Measurements from ENCODE around the gene RAB28. TPM values are rescaled to one million over a fixed set of nuclear protein-coding genes. Genes with fewer than 3 reads are reported as not detected.
A peak's percentile ranks its signal among the peaks of the same experiment; 100 is the strongest.
"Not testable (repeated sequence)": the region's sequence is repeated elsewhere in the genome, so short reads cannot be mapped to it uniquely, and the experiment has no call there.

RAB28 gene
- total RNA-seq, 1 donor from 2014 or later, result 11.9 TPM

GRCh38 chr4:13413729-13414437 lies 70.3 kb downstream of the RAB28 start:
- H3K4me3 Mint-ChIP-seq (ENCODE audit: unreplicated experiment), result no peak overlapping the region
- peaks cover 10% of the 10 kb centered on the region for H4K20me1 ChIP-seq (ENCODE audit: insufficient read depth, low read length)
- H3K9me3 ChIP-seq (ENCODE audit: insufficient read depth, low read depth, low read length), result no peaks in the 10 kb centered on the region
- no peak for TF ChIP-seq CTCF (IDR thresholded peaks at IDR 0.05; ENCODE audit: insufficient read depth, low read depth, low read length)
- no peak for TF ChIP-seq EZH2 (IDR thresholded peaks at IDR 0.05; ENCODE audit: insufficient read depth, low read length)
- FAIRE-seq (peak; percentile 29), DNase-seq (ENCODE audit: low read depth) (peak; percentile 25)
- no peak overlapping the region for H3K27ac Mint-ChIP-seq (ENCODE audit: unreplicated experiment)
- H3K27ac ChIP-seq (ENCODE audit: low read depth, low read length), result no peak overlapping the region
- H3K4me3 ChIP-seq (ENCODE audit: insufficient read depth, low read depth, low read length), result no peak overlapping the region
- peaks cover 7% of the 10 kb centered on the region for H3K4me1 Mint-ChIP-seq (ENCODE audit: low read depth, unreplicated experiment)
- H3K9ac ChIP-seq (ENCODE audit: low read length), result no peak overlapping the region
- peaks cover 10% of the 10 kb centered on the region for H3K36me3 Mint-ChIP-seq (ENCODE audit: low read depth, unreplicated experiment)
- peaks cover 6% of the 10 kb centered on the region for H3K79me2 ChIP-seq (ENCODE audit: insufficient read depth, low read length)
- H3K4me2 ChIP-seq (ENCODE audit: low read length), result no peak overlapping the region
- no peaks in the 10 kb centered on the region for H3K4me1 ChIP-seq (ENCODE audit: insufficient read depth, low read length)
- H3K27me3 Mint-ChIP-seq (ENCODE audit: low read depth, unreplicated experiment), result no peaks in the 10 kb centered on the region
- peaks cover 3% of the 10 kb centered on the region for H3K9me3 Mint-ChIP-seq (ENCODE audit: unreplicated experiment)
- H3K27me3 ChIP-seq (ENCODE audit: insufficient read depth, low read length), result no peaks in the 10 kb centered on the region
- no peak overlapping the region for H2AFZ ChIP-seq (ENCODE audit: low read depth, low read length)
- no peaks in the 10 kb centered on the region for H3K36me3 ChIP-seq (ENCODE audit: insufficient read depth, low read length)

- FAIRE-seq, result no peak
- Histone ChIP-seq H3K36me3 (ENCODE audit: insufficient read depth, low read length) (no peaks in the 10 kb centered on the region), H3K4me3 (ENCODE audit: insufficient read depth, low read depth, low read length) (no peak overlapping the region), H2AFZ (ENCODE audit: low read depth, low read length) (no peak overlapping the region), H3K4me2 (ENCODE audit: low read length) (no peak overlapping the region), H3K27me3 (ENCODE audit: insufficient read depth, low read length) (no peaks in the 10 kb centered on the region), H3K9ac (ENCODE audit: low read length) (no peak overlapping the region), H3K4me1 (ENCODE audit: insufficient read depth, low read length) (no peaks in the 10 kb centered on the region), H3K27ac (ENCODE audit: low read depth, low read length) (no peak overlapping the region), H3K9me3 (ENCODE audit: insufficient read depth, low read depth, low read length) (no peaks in the 10 kb centered on the region), H3K79me2 (ENCODE audit: insufficient read depth, low read length) (peaks cover 6% of the 10 kb centered on the region), H4K20me1 (ENCODE audit: insufficient read depth, low read length) (peaks cover 10% of the 10 kb centered on the region)
- H3K27ac Mint-ChIP-seq (ENCODE audit: unreplicated experiment), result no peak overlapping the region
- DNase-seq (ENCODE audit: low read depth), result no peak
- H3K9me3 Mint-ChIP-seq (ENCODE audit: unreplicated experiment), result peaks cover 3% of the 10 kb centered on the region
- H3K27me3 Mint-ChIP-seq (ENCODE audit: low read depth, unreplicated experiment), result no peaks in the 10 kb centered on the region
- peaks cover 11% of the 10 kb centered on the region for H3K36me3 Mint-ChIP-seq (ENCODE audit: low read depth, unreplicated experiment)
- peaks cover 7% of the 10 kb centered on the region for H3K4me1 Mint-ChIP-seq (ENCODE audit: low read depth, unreplicated experiment)
- no peak overlapping the region for H3K4me3 Mint-ChIP-seq (ENCODE audit: unreplicated experiment)
- TF ChIP-seq EZH2 (IDR thresholded peaks at IDR 0.05; ENCODE audit: insufficient read depth, low read length) (no peak), CTCF (IDR thresholded peaks at IDR 0.05; ENCODE audit: insufficient read depth, low read depth, low read length) (no peak)
Observed at GRCh38 chr4:13411942-13412341, 72.2 kb downstream of the RAB28 start.

- no peaks in the 10 kb centered on the region for H3K9me3 ChIP-seq (ENCODE audit: insufficient read depth, low read depth, low read length)
- H4K20me1 ChIP-seq (ENCODE audit: insufficient read depth, low read length), result peaks cover 10% of the 10 kb centered on the region
- FAIRE-seq (no peak), DNase-seq (ENCODE audit: low read depth) (no peak)
- no peak overlapping the region for H3K4me2 ChIP-seq (ENCODE audit: low read length)
- H3K9ac ChIP-seq (ENCODE audit: low read length), result no peak overlapping the region
- H3K27me3 ChIP-seq (ENCODE audit: insufficient read depth, low read length), result no peaks in the 10 kb centered on the region
- peaks cover 7% of the 10 kb centered on the region for H3K4me1 Mint-ChIP-seq (ENCODE audit: low read depth, unreplicated experiment)
- H3K36me3 Mint-ChIP-seq (ENCODE audit: low read depth, unreplicated experiment), result peaks cover 4% of the 10 kb centered on the region
- TF ChIP-seq CTCF (IDR thresholded peaks at IDR 0.05; ENCODE audit: insufficient read depth, low read depth, low read length) (no peak), EZH2 (IDR thresholded peaks at IDR 0.05; ENCODE audit: insufficient read depth, low read length) (no peak)
- H3K4me1 ChIP-seq (ENCODE audit: insufficient read depth, low read length), result no peaks in the 10 kb centered on the region
- peaks cover 6% of the 10 kb centered on the region for H3K79me2 ChIP-seq (ENCODE audit: insufficient read depth, low read length)
- H3K27me3 Mint-ChIP-seq (ENCODE audit: low read depth, unreplicated experiment), result no peaks in the 10 kb centered on the region
- no peak overlapping the region for H3K4me3 ChIP-seq (ENCODE audit: insufficient read depth, low read depth, low read length)
- H3K4me3 Mint-ChIP-seq (ENCODE audit: unreplicated experiment), result no peak overlapping the region
- no peak overlapping the region for H3K27ac ChIP-seq (ENCODE audit: low read depth, low read length)
- peaks cover 5% of the 10 kb centered on the region for H3K9me3 Mint-ChIP-seq (ENCODE audit: unreplicated experiment)
- no peaks in the 10 kb centered on the region for H3K36me3 ChIP-seq (ENCODE audit: insufficient read depth, low read length)
- H2AFZ ChIP-seq (ENCODE audit: low read depth, low read length), result no peak overlapping the region
- H3K27ac Mint-ChIP-seq (ENCODE audit: unreplicated experiment), result no peak overlapping the region
Observed at GRCh38 chr4:13409324-13409723, 74.8 kb downstream of the RAB28 start.

GRCh38 chr4:13406156-13406555 lies 78.0 kb downstream of the RAB28 start:
- H3K27me3 Mint-ChIP-seq (ENCODE audit: low read depth, unreplicated experiment), result not testable (repeated sequence)

More at GRCh38 chr4:13406156-13406555, 78.0 kb downstream of the RAB28 start:
- H3K9me3 ChIP-seq (ENCODE audit: insufficient read depth, low read depth, low read length); H3K4me1 ChIP-seq (ENCODE audit: insufficient read depth, low read length); H3K36me3 Mint-ChIP-seq (ENCODE audit: low read depth, unreplicated experiment); DNase-seq (ENCODE audit: low read depth); H3K4me3 ChIP-seq (ENCODE audit: insufficient read depth, low read depth, low read length); H3K27ac Mint-ChIP-seq (ENCODE audit: unreplicated experiment); H3K9me3 Mint-ChIP-seq (ENCODE audit: unreplicated experiment); H2AFZ ChIP-seq (ENCODE audit: low read depth, low read length); H4K20me1 ChIP-seq (ENCODE audit: insufficient read depth, low read length); H3K9ac ChIP-seq (ENCODE audit: low read length); H3K4me3 Mint-ChIP-seq (ENCODE audit: unreplicated experiment); FAIRE-seq; H3K36me3 ChIP-seq (ENCODE audit: insufficient read depth, low read length); H3K4me2 ChIP-seq (ENCODE audit: low read length); H3K79me2 ChIP-seq (ENCODE audit: insufficient read depth, low read length); H3K27ac ChIP-seq (ENCODE audit: low read depth, low read length); H3K4me1 Mint-ChIP-seq (ENCODE audit: low read depth, unreplicated experiment); H3K27me3 ChIP-seq (ENCODE audit: insufficient read depth, low read length): not testable (repeated sequence)
